ENCODE measurements around the gene TSPO2. TPM values are rescaled to one million over a fixed set of nuclear protein-coding genes. Genes with fewer than 3 reads are reported as not detected.
A peak's percentile ranks its signal among the peaks of the same experiment; 100 is the strongest.

The TSPO2 gene
- total and polyA plus RNA-seq, 9 of the 15 experiments (the other 6 are each of a cell fraction or from before 2014, with no cell fraction given), result not detected

GRCh38 chr6:41073968-41074691, 31.9 kb downstream of the TSPO2 start (continued):
- TF ChIP-seq UBTF (IDR thresholded peaks at IDR 0.05; ENCODE audit: borderline replicate concordance in 1 of 2, low read depth in 2 of 2, low read length in 2 of 2), result 0 out of 4 replicates have a peak, but pooled peaks of 1 of the 2 experiments have one; percentile 49
- TF ChIP-seq RFX1 (IDR thresholded peaks at IDR 0.05), result peak; percentile 73
- TF ChIP-seq YY1 (IDR thresholded peaks at IDR 0.05; ENCODE audit: borderline replicate concordance in 1 of 3, control insufficient read depth in 1 of 3, extremely low read depth in 1 of 3, insufficient read depth in 3 of 3, insufficient read length in 1 of 3, insufficient replicate concordance in 2 of 3, low read depth in 1 of 3, low read length in 2 of 3), result peak in 1 of 3 experiments; percentile 24
- 0 out of 2 replicates have a peak, but pooled peaks have one; percentile 8 for TF ChIP-seq HLTF (IDR thresholded peaks at IDR 0.05)
- no peak for TF ChIP-seq SLC30A9 (CRISPR knock-in tag; IDR thresholded peaks at IDR 0.05)
- TF ChIP-seq NRF1 (conservative IDR thresholded peaks at IDR 0.05 in 1 of 2, IDR thresholded peaks at IDR 0.05 in 1 of 2), result peak in 1 of 2 experiments; percentile 30; a peak in 1 of 4 replicates
- no peak for TF ChIP-seq MYNN (IDR thresholded peaks at IDR 0.05)
- TF ChIP-seq MYNN (CRISPR knock-in tag; IDR thresholded peaks at IDR 0.05), result no peak
- TF ChIP-seq MNT (conservative IDR thresholded peaks at IDR 0.05), result peak in 1 of 2 experiments; percentile 2; a peak in 1 of 4 replicates
- peak; percentile 82 for TF ChIP-seq SPI1 (IDR thresholded peaks at IDR 0.05; ENCODE audit: borderline replicate concordance, low read depth, low read length)

Measured in K562 (cell line).